ENCODE measurements around the gene CREG1. TPM values are rescaled to one million over a fixed set of nuclear protein-coding genes. Genes with fewer than 3 reads are reported as not detected.

Gene CREG1
- total RNA-seq, 1 experiment from 2014 or later: 63.9 TPM

DNA sequence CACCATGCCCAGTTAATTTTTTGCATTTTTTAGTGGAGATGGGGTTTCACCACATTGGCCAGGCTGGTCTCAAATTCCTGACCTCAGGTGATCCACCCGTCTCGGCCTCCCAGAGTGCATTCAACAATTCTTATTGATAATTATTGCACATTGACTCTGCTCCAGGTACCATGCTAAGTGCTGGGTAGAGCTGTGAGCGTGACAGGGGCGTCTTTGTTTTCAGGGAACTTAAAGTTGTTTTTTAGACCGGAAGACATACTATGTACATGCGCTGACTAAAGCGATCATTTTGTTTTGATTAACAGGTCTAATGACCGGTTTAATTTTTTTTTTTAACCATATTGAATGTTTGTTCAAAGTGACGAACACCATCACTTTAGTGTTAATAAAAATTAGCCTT lies 39.3 kb downstream of the CREG1 start:
- CTCF ChIA-PET: no interaction called here

DNA sequence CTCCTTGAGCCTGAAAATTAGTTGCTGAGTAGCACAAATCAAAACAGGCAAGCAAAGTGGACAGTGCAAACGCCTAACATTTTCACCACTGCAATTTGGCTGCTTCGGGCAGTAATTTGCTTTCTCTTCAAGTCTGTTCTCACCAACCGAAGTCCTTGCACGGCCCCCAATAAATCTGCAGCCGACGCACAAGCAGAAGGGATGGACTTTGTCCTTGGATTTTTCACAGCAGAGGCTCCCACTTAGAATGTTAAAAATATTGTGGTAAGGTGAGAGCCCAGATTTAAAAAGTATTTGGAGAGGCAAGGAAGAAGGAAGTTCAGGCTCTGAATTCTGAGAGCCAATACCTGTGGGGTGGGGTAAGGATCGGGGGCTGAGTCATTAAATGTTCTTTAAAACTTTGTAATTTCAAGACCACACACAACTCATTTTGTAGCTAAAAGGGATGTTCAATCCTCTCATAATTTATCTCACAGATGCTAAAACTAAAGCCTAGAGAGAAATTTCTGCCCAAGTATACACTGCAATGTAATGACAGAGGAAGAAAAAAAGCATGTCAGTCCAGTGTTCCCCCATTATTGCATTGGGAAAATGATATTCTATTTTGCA lies 41.4 kb downstream of the CREG1 start:
- TF ChIP-seq CTCF (conservative IDR thresholded peaks at IDR 0.05; ENCODE audit: low read depth, low read length): no peak
- TF ChIP-seq EZH2 (IDR thresholded peaks at IDR 0.05; ENCODE audit: low read length, unreplicated experiment): no peak
- TF ChIP-seq EZH2phosphoT487 (IDR thresholded peaks at IDR 0.05; ENCODE audit: borderline replicate concordance, low read length): no peak
- Histone ChIP-seq H4K20me1 (ENCODE audit: low read length) (no peaks in the 10 kb centered on the region), H3K9ac (ENCODE audit: low read length) (no peak overlapping the region), H3K27ac (ENCODE audit: low read length) (no peak overlapping the region), H3K4me3 (ENCODE audit: low read length) (no peak overlapping the region), H3K9me2 (replicated peaks; ENCODE audit: low read length) (no peaks in the 10 kb centered on the region), H2AFZ (ENCODE audit: low read length) (no peak overlapping the region), H3K4me1 (ENCODE audit: insufficient read depth, low read length) (no peaks in the 10 kb centered on the region), H3K79me2 (ENCODE audit: low read length) (no peaks in the 10 kb centered on the region), H3K9me3 (ENCODE audit: low read length) (no peaks in the 10 kb centered on the region), H3K4me2 (ENCODE audit: low read length) (no peak overlapping the region), H3F3A (ENCODE audit: low read length, unreplicated experiment) (no peaks in the 10 kb centered on the region), H3K27me3 (ENCODE audit: low read length) (peaks cover 17% of the 10 kb centered on the region), H3K36me3 (ENCODE audit: low read depth, low read length) (no peaks in the 10 kb centered on the region)
- CTCF ChIA-PET: no interaction called here
- POLR2A ChIA-PET (ENCODE audit: unreplicated experiment): no interaction called here
- DNase-seq (no peak), ATAC-seq (no peak)
- intact Hi-C loops (cut with micrococcal nuclease): no loop called here
- no TSS peak for BruUV-seq (replicated peaks)

More for the DNA sequence above, 39.3 kb downstream of the CREG1 start:
- no peaks in the 10 kb centered on the region for H3K4me1 ChIP-seq (ENCODE audit: insufficient read depth, low read length)
- H4K20me1 ChIP-seq (ENCODE audit: low read length): no peaks in the 10 kb centered on the region
- H3K4me2 ChIP-seq (ENCODE audit: low read length): no peak overlapping the region
- POLR2A ChIA-PET (ENCODE audit: unreplicated experiment): no interaction called here
- no peak overlapping the region for H3K9ac ChIP-seq (ENCODE audit: low read length)
- H3K9me3 ChIP-seq (ENCODE audit: low read length): no peaks in the 10 kb centered on the region
- no peak for ATAC-seq
- no peak for DNase-seq
- no peak overlapping the region for H2AFZ ChIP-seq (ENCODE audit: low read length)
- intact Hi-C loops (cut with micrococcal nuclease): no loop called here
- no peak overlapping the region for H3K27ac ChIP-seq (ENCODE audit: low read length)
- H3F3A ChIP-seq (ENCODE audit: low read length, unreplicated experiment): no peaks in the 10 kb centered on the region
- no peak overlapping the region for H3K4me3 ChIP-seq (ENCODE audit: low read length)
- no peaks in the 10 kb centered on the region for H3K79me2 ChIP-seq (ENCODE audit: low read length)
- BruUV-seq (replicated peaks): no TSS peak
- H3K9me2 ChIP-seq (replicated peaks; ENCODE audit: low read length): no peaks in the 10 kb centered on the region
- TF ChIP-seq CTCF (conservative IDR thresholded peaks at IDR 0.05; ENCODE audit: low read depth, low read length) (no peak), EZH2 (IDR thresholded peaks at IDR 0.05; ENCODE audit: low read length, unreplicated experiment) (no peak), EZH2phosphoT487 (IDR thresholded peaks at IDR 0.05; ENCODE audit: borderline replicate concordance, low read length) (no peak)
- no peaks in the 10 kb centered on the region for H3K36me3 ChIP-seq (ENCODE audit: low read depth, low read length)
- peaks cover 17% of the 10 kb centered on the region for H3K27me3 ChIP-seq (ENCODE audit: low read length)

DNA sequence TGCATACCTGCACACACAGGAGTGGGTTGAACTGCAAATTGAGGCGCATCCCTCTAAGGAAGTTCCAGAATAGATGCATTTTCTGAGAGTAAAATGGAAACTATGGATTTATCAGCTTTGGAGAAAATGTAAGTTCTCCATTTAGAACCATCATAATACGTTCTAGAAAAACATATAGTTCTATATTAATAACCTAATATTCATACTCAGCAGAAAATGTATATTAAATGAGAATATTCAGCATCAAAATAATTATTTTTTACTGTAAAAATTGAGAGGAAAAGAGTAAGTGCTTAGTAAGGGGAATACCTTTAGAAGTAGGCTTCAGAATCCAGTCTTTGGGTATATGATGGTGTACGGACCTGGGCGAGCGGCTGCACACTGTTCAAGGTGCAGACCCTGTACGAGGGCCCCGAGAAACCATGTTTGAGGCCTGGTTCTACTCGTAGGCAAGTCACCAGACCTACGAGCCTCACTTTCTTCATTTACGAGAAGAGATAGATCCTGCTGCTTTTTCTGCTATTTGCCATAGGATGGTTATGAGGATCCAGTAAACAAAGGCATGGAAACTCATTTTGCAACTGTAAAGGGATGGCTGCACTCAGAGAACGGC lies 42.1 kb downstream of the CREG1 start:
- Histone ChIP-seq H3K9me3 (ENCODE audit: low read length) (no peaks in the 10 kb centered on the region), H3K4me3 (ENCODE audit: low read length) (no peak overlapping the region), H2AFZ (ENCODE audit: low read length) (no peak overlapping the region), H3K4me1 (ENCODE audit: insufficient read depth, low read length) (no peaks in the 10 kb centered on the region), H3K27ac (ENCODE audit: low read length) (no peak overlapping the region), H3K36me3 (ENCODE audit: low read depth, low read length) (no peaks in the 10 kb centered on the region), H3F3A (ENCODE audit: low read length, unreplicated experiment) (no peaks in the 10 kb centered on the region), H3K27me3 (ENCODE audit: low read length) (peaks cover 17% of the 10 kb centered on the region), H3K4me2 (ENCODE audit: low read length) (no peak overlapping the region), H3K9me2 (replicated peaks; ENCODE audit: low read length) (no peaks in the 10 kb centered on the region), H4K20me1 (ENCODE audit: low read length) (no peaks in the 10 kb centered on the region), H3K79me2 (ENCODE audit: low read length) (no peaks in the 10 kb centered on the region), H3K9ac (ENCODE audit: low read length) (no peak overlapping the region)
- CTCF ChIA-PET: no interaction called here
- TF ChIP-seq EZH2phosphoT487 (IDR thresholded peaks at IDR 0.05; ENCODE audit: borderline replicate concordance, low read length): no peak
- no peak for TF ChIP-seq EZH2 (IDR thresholded peaks at IDR 0.05; ENCODE audit: low read length, unreplicated experiment)
- no peak for TF ChIP-seq CTCF (conservative IDR thresholded peaks at IDR 0.05; ENCODE audit: low read depth, low read length)
- intact Hi-C loops (cut with micrococcal nuclease): no loop called here
- ATAC-seq (no peak), DNase-seq (no peak)
- no TSS peak for BruUV-seq (replicated peaks)
- POLR2A ChIA-PET (ENCODE audit: unreplicated experiment): no interaction called here

Data from PC-3 (cell line).